ENCODE measurements around the gene CEP120. TPM values are rescaled to one million over a fixed set of nuclear protein-coding genes. Genes with fewer than 3 reads are reported as not detected.
A peak's percentile ranks its signal among the peaks of the same experiment; 100 is the strongest.
"Not testable (repeated sequence)": the region's sequence is repeated elsewhere in the genome, so short reads cannot be mapped to it uniquely, and the experiment has no call there.

The CEP120 gene
- total RNA-seq, 1 donor from 2014 or later, result 18.7 TPM

DNA sequence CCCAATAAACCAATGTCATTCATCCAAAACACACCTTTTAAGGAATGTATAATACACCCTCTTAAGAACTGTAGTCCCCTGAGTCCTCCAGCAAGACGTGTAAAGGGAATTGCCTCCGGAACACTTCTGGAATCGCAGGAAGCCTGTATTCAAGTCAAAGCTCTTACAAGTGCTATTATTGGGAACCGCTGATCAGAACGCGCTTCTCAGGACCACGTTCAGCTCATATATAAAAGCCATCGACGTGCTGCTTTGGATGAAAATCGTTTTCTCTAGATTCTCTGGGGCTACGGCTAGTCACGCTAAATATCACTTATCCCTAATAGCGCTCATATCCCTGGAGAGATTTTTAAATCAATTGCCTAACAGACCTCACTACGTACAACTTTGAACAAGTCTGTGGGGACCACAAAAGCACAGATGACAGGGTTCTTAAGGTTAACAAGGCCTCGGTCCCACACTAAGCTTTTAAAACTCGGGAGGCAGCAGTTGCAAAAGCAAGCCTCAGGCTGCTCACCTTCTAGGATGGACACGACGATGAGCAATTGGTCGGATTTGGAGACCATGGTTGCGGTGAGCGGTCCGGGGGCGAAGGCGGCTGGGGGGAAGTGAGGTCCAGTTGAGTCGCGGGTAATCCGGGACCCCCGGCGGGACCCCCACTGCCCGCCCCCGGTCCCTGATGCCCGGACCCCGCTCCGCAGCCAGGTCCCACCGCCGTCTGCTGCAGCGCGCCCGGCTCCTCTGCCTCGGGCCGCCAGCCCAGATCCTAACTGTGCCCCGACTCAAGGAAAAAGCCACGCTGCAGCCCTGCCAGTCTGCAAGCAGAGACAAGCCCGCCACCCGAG is 548 bp downstream of the CEP120 start:
- peak; percentile 79 for DNase-seq (ENCODE audit: extremely low spot score, unreplicated experiment)
- peaks cover 2% of the 10 kb centered on the region for H3K27me3 Mint-ChIP-seq (ENCODE audit: unreplicated experiment)
- H3K27ac Mint-ChIP-seq (ENCODE audit: unreplicated experiment), result peak overlapping the region; percentile 98
- TF ChIP-seq, protein P1, sequence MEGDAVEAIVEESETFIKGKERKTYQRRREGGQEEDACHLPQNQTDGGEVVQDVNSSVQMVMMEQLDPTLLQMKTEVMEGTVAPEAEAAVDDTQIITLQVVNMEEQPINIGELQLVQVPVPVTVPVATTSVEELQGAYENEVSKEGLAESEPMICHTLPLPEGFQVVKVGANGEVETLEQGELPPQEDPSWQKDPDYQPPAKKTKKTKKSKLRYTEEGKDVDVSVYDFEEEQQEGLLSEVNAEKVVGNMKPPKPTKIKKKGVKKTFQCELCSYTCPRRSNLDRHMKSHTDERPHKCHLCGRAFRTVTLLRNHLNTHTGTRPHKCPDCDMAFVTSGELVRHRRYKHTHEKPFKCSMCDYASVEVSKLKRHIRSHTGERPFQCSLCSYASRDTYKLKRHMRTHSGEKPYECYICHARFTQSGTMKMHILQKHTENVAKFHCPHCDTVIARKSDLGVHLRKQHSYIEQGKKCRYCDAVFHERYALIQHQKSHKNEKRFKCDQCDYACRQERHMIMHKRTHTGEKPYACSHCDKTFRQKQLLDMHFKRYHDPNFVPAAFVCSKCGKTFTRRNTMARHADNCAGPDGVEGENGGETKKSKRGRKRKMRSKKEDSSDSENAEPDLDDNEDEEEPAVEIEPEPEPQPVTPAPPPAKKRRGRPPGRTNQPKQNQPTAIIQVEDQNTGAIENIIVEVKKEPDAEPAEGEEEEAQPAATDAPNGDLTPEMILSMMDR (IDR thresholded peaks at IDR 0.05), result no peak
- H3K36me3 Mint-ChIP-seq (ENCODE audit: unreplicated experiment), result peaks cover 2% of the 10 kb centered on the region
- no peak overlapping the region for H3K4me3 Mint-ChIP-seq (ENCODE audit: unreplicated experiment)
- no peaks in the 10 kb centered on the region for H3K9me3 Mint-ChIP-seq (ENCODE audit: unreplicated experiment)
- H3K4me1 Mint-ChIP-seq (ENCODE audit: unreplicated experiment), result peaks cover 13% of the 10 kb centered on the region

DNA sequence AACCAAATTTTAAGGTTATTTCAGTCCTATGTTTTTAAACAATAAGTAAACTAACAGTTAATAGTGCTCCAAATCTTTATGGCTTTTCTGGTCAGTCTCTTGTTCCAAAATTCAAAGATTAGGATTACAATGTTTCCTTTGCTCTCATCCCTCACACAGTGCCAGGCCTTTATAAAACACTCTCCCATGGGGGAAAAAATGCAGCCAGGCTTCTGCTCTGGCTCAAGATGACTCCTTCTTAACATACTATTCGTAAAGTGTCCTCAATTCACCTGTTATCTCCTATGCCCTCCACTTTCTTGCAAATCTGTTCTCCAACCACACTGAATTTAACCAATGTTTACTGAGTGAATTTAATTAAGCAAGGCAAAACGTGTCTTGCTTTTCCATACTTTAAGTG is 1.4 kb downstream of the CEP120 start:
- H3K4me1 Mint-ChIP-seq (ENCODE audit: unreplicated experiment), result peaks cover 13% of the 10 kb centered on the region
- peaks cover 6% of the 10 kb centered on the region for H3K36me3 Mint-ChIP-seq (ENCODE audit: unreplicated experiment)
- H3K27ac Mint-ChIP-seq (ENCODE audit: unreplicated experiment), result no peak overlapping the region
- no peak overlapping the region for H3K4me3 Mint-ChIP-seq (ENCODE audit: unreplicated experiment)
- DNase-seq (ENCODE audit: extremely low spot score, unreplicated experiment), result no peak
- H3K9me3 Mint-ChIP-seq (ENCODE audit: unreplicated experiment), result no peaks in the 10 kb centered on the region
- no peaks in the 10 kb centered on the region for H3K27me3 Mint-ChIP-seq (ENCODE audit: unreplicated experiment)
- TF ChIP-seq, protein P1 (IDR thresholded peaks at IDR 0.05), result no peak

DNA sequence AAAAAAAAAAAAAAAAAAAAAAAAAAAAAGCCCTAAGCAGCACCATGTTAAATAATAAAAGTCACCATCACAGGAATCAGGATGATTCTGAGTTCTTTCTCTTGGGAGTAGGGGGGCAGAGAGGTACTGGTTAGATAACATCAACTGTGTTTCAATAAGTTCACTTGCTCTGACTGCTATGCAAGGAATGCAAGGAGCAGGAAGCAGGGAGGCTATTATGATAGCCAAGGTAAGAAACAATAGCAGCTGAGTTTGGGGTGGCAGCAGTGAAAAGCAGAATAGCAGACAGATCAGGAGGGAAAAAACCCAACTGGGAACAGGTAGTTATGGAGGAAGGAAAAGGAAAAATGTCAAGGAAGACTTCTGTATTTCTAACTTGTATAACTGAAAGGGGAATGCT is 8.2 kb downstream of the CEP120 start:
- H3K36me3 Mint-ChIP-seq (ENCODE audit: unreplicated experiment), result peaks cover 32% of the 10 kb centered on the region
- no peak for DNase-seq (ENCODE audit: extremely low spot score, unreplicated experiment)
- H3K9me3 Mint-ChIP-seq (ENCODE audit: unreplicated experiment), result no peaks in the 10 kb centered on the region
- TF ChIP-seq, protein P1 (IDR thresholded peaks at IDR 0.05), result no peak
- no peaks in the 10 kb centered on the region for H3K4me1 Mint-ChIP-seq (ENCODE audit: unreplicated experiment)
- H3K4me3 Mint-ChIP-seq (ENCODE audit: unreplicated experiment), result no peak overlapping the region
- no peak overlapping the region for H3K27ac Mint-ChIP-seq (ENCODE audit: unreplicated experiment)
- no peaks in the 10 kb centered on the region for H3K27me3 Mint-ChIP-seq (ENCODE audit: unreplicated experiment)

DNA sequence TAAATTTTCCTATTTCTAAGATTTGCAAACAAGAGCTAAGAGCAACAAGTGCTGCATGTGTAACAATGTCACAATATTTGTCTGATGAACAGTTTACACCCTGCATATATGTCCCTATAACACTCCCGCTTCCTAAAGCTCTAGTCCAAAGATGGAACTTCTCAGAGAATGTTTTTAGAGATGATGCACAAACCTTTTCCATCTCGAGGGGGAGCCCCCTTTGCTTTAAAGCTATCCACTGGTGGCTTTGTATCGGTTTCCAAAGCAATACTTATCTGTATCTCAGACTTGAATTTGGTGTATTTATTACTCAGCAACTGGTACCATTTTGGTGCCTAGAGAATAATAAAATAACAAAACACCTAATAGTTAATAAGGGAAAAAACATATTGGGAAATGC is 11.0 kb downstream of the CEP120 start:
- H3K36me3 Mint-ChIP-seq (ENCODE audit: unreplicated experiment), result peaks cover 35% of the 10 kb centered on the region
- H3K4me1 Mint-ChIP-seq (ENCODE audit: unreplicated experiment), result no peaks in the 10 kb centered on the region
- H3K4me3 Mint-ChIP-seq (ENCODE audit: unreplicated experiment), result no peak overlapping the region
- DNase-seq (ENCODE audit: extremely low spot score, unreplicated experiment), result no peak
- H3K9me3 Mint-ChIP-seq (ENCODE audit: unreplicated experiment), result no peaks in the 10 kb centered on the region
- TF ChIP-seq, protein P1 (IDR thresholded peaks at IDR 0.05), result no peak
- no peak overlapping the region for H3K27ac Mint-ChIP-seq (ENCODE audit: unreplicated experiment)
- H3K27me3 Mint-ChIP-seq (ENCODE audit: unreplicated experiment), result no peaks in the 10 kb centered on the region

DNA sequence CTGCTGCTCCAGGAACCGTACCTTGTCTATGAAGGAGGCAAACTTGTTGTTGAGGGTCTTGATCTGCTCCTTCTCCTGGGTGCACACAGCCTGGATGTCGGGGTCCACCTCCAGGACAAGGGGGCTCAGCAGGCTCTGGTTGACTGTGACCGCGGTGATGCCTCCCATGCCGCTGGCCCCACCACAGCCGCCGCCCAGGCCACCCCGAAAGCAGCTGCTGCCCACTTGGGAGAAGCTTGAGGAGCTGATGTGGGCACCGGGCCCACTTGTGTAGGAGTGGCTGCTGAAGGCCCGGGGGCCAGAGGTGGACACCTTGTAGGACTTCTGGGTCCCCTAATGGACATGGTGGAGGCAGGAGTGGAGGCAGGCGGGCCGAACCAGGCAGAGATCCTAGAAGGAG is 21.2 kb downstream of the CEP120 start:
- H3K4me3 Mint-ChIP-seq (ENCODE audit: unreplicated experiment); H3K4me1 Mint-ChIP-seq (ENCODE audit: unreplicated experiment); H3K27ac Mint-ChIP-seq (ENCODE audit: unreplicated experiment); H3K27me3 Mint-ChIP-seq (ENCODE audit: unreplicated experiment); H3K9me3 Mint-ChIP-seq (ENCODE audit: unreplicated experiment): not testable (repeated sequence)
- DNase-seq (ENCODE audit: extremely low spot score, unreplicated experiment), result peak; percentile 82
- H3K36me3 Mint-ChIP-seq (ENCODE audit: unreplicated experiment), result peaks cover 53% of the 10 kb centered on the region
